Measurements from ENCODE around the gene FADS1.

The FADS1 gene

DNA sequence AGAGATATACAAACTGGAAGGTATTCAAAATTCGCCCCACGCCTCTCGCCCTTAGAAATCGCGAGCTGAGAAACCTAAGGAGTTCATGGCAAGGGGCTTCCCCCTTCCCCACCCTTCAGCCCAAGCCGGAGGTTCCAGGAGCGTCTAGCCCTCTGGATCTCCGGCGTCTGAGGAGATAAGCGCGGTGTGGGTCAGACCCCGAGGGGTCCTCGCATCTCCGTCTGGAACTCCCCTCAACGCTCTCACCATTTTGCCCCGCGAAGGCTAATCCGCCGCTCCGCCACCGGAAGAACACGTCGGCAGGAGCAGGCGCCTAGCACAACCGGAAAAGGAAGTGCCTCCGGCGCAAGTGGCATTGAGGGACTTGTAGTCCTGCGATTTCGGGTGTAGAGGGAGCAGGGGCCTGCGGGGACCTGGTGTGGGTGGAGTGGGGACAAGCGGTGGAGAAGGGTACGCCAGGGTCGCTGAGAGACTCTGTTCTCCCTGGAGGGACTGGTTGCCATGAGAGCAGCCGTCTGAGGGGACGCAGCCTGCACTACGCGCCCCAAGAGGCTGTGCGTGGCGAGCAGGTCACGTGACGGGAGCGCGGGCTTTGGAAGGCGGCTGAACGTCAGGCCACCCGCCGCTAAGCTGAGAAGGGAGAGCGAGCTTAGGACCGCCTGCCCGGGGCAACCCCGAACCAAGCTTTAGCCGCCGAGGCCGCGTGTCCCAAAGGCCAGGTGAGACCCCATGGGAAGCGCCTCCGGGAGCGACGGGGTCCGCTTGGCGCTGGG is 24.3 kb downstream of the FADS1 start, which contains the start of the genes FEN1 and TMEM258:
FEN1 (plus strand) TSS at position 602 of the 773 bp plus-strand sequence. CDS start 2,451 bp downstream, outside the sequence.
TMEM258 (minus strand) TSS at position 290 of the 773 bp plus-strand sequence; CDS start at position 249, 41 bp downstream.
- no peaks in the 10 kb centered on the region for H3K9me3 Mint-ChIP-seq
- peak within 1 kb of the TSS; percentile 97 to 100 for H3K27ac Mint-ChIP-seq
- H3K27me3 Mint-ChIP-seq = no peaks in the 10 kb centered on the region
- peak within 1 kb of the TSS; percentile 87 to 98 for H3K4me3 Mint-ChIP-seq
- peak; percentile 87 for ATAC-seq (replicated peaks)
- peaks cover 35% of the 10 kb centered on the region for H3K36me3 Mint-ChIP-seq (ENCODE audit: insufficient read depth)
- peaks cover 16 to 27% of the 10 kb centered on the region in 2 donors for H3K4me1 Mint-ChIP-seq (ENCODE audit: low read depth in 2 of 2)
- peak; percentile 82 to 86 (median 84) for DNase-seq

DNA sequence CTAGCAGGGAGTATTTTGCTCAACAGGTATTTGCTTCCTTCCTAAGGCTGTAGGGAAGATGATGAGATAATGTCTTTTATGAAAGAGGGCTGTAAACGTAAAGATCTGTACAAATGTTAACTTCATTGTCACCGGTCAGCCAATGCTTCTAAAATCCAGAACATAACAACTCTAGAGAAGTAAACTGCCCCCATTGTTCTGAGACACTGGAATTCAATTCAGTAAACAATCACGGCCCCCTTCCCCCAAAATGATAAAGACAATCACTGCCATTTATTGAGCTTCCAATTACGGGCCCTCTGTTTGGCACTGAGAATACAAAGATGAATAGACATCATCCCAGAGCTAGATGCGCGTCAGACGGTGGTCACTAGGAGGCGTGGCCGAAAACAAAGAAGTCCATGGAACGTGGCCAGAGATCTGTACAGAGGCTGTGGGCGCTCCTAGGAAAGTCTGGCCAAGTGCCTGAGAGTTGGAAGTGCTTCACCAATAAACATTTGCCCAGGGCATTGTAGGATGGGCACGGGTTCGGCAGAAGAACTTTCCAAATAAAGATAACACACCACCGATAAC is 25.0 kb downstream of the FADS1 start:
- DNase-seq (peak; percentile 34 to 49 (median 39)), ATAC-seq (replicated peaks) (peak; percentile 40)
- H3K27ac Mint-ChIP-seq = peak overlapping the region; percentile 97 to 100
- H3K27me3 Mint-ChIP-seq = no peaks in the 10 kb centered on the region
- H3K4me3 Mint-ChIP-seq = peak overlapping the region; percentile 87 to 98
- peaks cover 16 to 26% of the 10 kb centered on the region in 2 donors for H3K4me1 Mint-ChIP-seq (ENCODE audit: low read depth in 2 of 2)
- no peaks in the 10 kb centered on the region for H3K9me3 Mint-ChIP-seq
- H3K36me3 Mint-ChIP-seq (ENCODE audit: insufficient read depth) = peaks cover 35% of the 10 kb centered on the region

DNA sequence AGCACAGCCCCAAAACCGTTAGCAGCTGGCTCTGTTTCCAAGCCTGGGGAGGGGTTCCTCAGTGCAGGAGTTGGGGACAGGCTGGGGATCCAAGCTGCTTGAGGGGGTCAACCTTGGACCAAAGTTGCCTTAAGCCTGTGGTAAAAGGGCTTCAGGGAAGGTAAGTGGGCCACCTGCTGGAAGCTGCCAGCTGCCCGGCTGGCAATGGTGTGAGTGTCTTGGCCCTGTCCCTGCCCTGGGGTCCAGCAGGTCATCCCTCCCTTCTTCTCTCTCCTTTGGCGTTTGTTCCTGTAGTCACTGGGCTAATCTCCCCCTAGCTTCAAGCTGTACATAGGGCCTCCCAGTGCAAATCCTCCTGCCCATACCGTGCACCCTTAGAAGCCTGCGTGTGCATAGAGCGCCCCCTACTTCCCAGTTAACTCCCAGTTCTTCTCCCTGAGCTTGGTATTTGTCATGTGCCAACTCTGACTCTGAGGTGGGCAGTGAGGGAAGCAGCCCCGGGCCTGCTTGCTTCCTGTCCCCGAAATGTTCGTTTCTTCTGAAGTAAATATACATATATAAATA is 28.8 kb downstream of the FADS1 start:
- Mint-ChIP-seq H3K27me3 (no peaks in the 10 kb centered on the region), H3K36me3 (ENCODE audit: insufficient read depth) (peaks cover 28% of the 10 kb centered on the region), H3K4me1 (ENCODE audit: low read depth in 2 of 2) (peaks cover 11 to 20% of the 10 kb centered on the region in 2 donors), H3K27ac (peak overlapping the region in 1 of 2 donors; percentile 77), H3K4me3 (no peak overlapping the region), H3K9me3 (no peaks in the 10 kb centered on the region)
- ATAC-seq (replicated peaks) = no peak
- no peak for DNase-seq

DNA sequence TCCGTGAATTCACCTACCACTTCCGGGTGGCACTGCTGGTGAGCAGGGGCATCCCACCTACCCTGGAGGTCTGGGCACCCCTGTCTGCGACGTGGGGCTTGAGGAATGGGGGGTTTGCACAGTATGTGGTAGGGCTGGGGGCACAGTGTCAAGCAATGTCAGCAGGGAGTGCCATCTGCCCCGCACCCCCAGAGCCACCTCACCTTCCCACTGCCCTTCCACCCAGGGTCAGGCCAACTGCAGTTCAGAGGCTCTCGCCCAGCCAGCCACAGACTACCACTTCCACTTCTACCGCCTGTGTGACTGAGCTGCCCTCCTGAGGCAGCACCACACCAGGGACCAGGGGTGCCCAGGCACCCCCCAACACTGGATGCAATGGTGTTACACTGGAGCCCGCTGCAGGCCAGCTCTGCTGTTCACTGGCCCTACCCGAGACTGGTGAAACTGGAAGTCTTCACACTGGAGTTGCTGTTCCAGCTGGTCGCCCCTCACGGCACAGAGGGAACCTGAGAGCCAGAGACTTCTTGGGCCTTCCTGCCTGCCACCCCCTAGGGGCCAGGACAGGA is 30.9 kb downstream of the FADS1 start:
- Mint-ChIP-seq H3K36me3 (ENCODE audit: insufficient read depth) (peaks cover 17% of the 10 kb centered on the region), H3K27ac (peak overlapping the region in 1 of 2 donors; percentile 32), H3K4me3 (no peak overlapping the region), H3K27me3 (no peaks in the 10 kb centered on the region), H3K4me1 (ENCODE audit: low read depth in 2 of 2) (peaks cover 0 to 5% of the 10 kb centered on the region in 2 donors), H3K9me3 (no peaks in the 10 kb centered on the region)
- DNase-seq (no peak), ATAC-seq (replicated peaks) (no peak)

DNA sequence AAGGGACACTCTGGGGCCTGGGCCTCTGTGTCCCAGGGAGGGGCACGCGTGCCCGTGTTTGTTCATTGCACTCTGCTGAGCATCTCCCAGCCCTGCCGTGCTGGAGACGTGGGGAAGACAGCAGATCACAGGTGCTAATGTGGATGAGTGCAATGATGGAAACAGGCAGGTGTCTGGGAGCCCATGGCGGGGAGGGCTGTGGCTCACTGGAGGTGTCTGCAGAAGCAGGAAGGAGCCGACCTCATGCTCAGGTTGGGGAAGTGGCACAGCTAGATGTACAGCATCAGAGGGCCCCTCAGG is 32.3 kb downstream of the FADS1 start:
- peak overlapping the region; percentile 67 to 77 for H3K27ac Mint-ChIP-seq
- ATAC-seq (replicated peaks) = no peak
- H3K4me3 Mint-ChIP-seq = no peak overlapping the region
- H3K4me1 Mint-ChIP-seq (ENCODE audit: low read depth in 2 of 2) = no peaks in the 10 kb centered on the region
- DNase-seq = no peak
- peaks cover 12% of the 10 kb centered on the region for H3K36me3 Mint-ChIP-seq (ENCODE audit: insufficient read depth)
- no peaks in the 10 kb centered on the region for H3K9me3 Mint-ChIP-seq
- no peaks in the 10 kb centered on the region for H3K27me3 Mint-ChIP-seq

DNA sequence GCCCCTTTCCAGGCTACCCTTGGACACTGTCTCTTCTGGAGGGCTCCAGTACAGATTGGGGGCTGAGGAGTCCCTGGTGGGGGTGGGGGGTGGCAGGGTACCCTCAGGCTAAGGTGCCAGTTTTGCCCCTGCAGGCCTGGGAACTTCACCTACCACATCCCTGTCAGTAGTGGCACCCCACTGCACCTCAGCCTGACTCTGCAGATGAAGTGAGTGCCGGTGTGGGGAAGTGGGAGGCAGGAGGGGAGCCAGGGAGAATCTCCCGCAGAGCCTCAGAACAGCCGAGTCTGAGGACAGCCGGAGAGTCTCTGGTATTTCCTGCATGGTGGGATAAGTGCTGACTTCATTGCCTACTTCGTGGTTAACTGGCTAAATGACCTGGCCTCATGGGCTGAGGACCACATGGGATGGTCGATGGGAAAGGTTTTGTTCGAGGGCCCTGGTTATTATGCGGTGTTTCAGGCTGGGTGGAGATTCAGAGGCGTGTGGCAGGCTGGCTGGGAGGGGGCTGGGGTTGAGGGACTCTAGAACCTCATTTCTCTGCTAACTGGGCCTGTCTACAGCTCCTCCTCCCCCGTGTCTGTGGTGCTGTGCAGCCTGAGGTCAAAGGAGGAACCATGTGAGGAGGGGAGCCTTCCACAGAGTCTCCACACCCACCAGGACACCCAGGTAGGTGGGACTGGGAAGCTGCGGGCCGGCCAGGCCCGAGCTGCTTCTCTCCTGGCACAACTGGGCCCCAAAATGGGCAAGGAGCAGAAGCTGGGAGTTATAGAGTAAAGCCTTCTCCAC is 32.9 kb downstream of the FADS1 start:
- H3K27me3 Mint-ChIP-seq = no peaks in the 10 kb centered on the region
- H3K27ac Mint-ChIP-seq = peak overlapping the region; percentile 67 to 77
- H3K4me3 Mint-ChIP-seq = no peak overlapping the region
- H3K36me3 Mint-ChIP-seq (ENCODE audit: insufficient read depth) = peaks cover 8% of the 10 kb centered on the region
- DNase-seq (no peak), ATAC-seq (replicated peaks) (no peak)
- H3K4me1 Mint-ChIP-seq (ENCODE audit: low read depth in 2 of 2) = no peaks in the 10 kb centered on the region
- no peaks in the 10 kb centered on the region for H3K9me3 Mint-ChIP-seq

DNA sequence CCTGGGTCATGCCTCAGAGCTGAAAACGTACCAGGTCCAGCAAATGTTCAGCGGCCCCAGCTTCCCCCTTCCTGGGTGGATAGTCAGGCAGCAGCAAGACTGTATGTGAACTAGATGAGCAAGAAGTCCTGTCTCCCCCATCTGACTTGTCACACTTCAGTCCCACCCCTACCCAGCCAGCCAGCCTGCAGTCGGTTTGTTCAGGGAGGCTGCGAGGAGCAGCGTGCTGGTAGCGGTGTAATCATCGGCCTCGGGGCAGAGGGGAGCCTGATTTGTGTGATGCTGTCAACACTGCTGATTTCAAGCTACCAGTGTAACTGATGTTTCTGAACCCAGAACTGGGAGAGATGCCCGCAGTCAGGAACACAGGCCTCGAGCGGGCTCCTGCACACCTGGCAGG is 34.0 kb downstream of the FADS1 start:
- no peaks in the 10 kb centered on the region for H3K9me3 Mint-ChIP-seq
- no peak for DNase-seq
- peaks cover 3 to 4% of the 10 kb centered on the region in 2 donors for H3K4me1 Mint-ChIP-seq (ENCODE audit: low read depth in 2 of 2)
- H3K27me3 Mint-ChIP-seq = no peaks in the 10 kb centered on the region
- H3K36me3 Mint-ChIP-seq (ENCODE audit: insufficient read depth) = peaks cover 3% of the 10 kb centered on the region
- no peak overlapping the region for H3K4me3 Mint-ChIP-seq
- H3K27ac Mint-ChIP-seq = peak overlapping the region in 1 of 2 donors; percentile 67
- ATAC-seq (replicated peaks) = no peak

DNA sequence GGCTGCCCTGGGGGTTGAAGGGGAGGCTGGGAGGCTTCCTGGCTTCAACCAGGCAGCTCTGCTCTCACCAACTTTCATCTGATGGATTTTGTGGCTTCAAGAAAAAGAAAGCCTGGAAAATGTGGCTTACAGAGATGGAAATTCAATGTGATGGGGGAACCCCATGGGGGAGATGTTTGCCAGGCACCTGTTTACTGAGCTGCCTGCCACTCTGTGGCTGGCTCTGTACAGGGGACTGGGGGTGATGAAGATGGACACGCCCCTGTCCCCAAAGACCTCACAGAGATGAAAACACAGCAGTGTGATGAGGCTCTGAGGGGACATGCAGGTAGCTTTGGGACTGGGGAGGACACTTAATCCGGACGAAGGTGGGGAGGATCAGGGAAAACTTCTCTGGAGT is 34.5 kb downstream of the FADS1 start:
- ATAC-seq (replicated peaks) = no peak
- no peak overlapping the region for H3K27ac Mint-ChIP-seq
- no peaks in the 10 kb centered on the region for H3K9me3 Mint-ChIP-seq
- no peak for DNase-seq
- no peak overlapping the region for H3K4me3 Mint-ChIP-seq
- H3K36me3 Mint-ChIP-seq (ENCODE audit: insufficient read depth) = peaks cover 3% of the 10 kb centered on the region
- peaks cover 5% of the 10 kb centered on the region in 2 donors for H3K4me1 Mint-ChIP-seq (ENCODE audit: low read depth in 2 of 2)
- no peaks in the 10 kb centered on the region for H3K27me3 Mint-ChIP-seq

DNA sequence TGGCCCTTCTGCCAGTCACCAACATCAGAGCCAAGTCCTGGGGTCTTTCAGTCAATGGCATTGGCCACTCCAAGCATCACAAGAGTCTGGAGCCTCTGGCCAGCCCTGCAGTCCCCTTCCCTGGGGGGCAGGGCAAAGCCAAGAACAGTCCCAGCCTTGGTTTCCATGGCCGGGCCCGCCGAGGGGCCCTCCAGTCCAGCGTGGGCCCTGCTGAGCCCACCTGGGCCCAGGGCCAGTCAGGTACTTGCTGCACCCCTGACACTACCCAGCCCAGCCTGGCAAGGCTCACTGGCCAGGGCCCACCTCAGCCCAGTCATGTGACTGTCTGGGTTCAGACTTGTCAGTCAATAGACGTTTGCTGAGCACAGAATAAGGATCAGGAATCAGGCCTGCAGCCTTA is 35.2 kb downstream of the FADS1 start:
- H3K27ac Mint-ChIP-seq = no peak overlapping the region
- H3K27me3 Mint-ChIP-seq = no peaks in the 10 kb centered on the region
- DNase-seq = no peak
- ATAC-seq (replicated peaks) = no peak
- no peak overlapping the region for H3K4me3 Mint-ChIP-seq
- H3K9me3 Mint-ChIP-seq = no peaks in the 10 kb centered on the region
- peaks cover 11% of the 10 kb centered on the region in 2 donors for H3K4me1 Mint-ChIP-seq (ENCODE audit: low read depth in 2 of 2)
- H3K36me3 Mint-ChIP-seq (ENCODE audit: insufficient read depth) = peaks cover 7% of the 10 kb centered on the region

DNA sequence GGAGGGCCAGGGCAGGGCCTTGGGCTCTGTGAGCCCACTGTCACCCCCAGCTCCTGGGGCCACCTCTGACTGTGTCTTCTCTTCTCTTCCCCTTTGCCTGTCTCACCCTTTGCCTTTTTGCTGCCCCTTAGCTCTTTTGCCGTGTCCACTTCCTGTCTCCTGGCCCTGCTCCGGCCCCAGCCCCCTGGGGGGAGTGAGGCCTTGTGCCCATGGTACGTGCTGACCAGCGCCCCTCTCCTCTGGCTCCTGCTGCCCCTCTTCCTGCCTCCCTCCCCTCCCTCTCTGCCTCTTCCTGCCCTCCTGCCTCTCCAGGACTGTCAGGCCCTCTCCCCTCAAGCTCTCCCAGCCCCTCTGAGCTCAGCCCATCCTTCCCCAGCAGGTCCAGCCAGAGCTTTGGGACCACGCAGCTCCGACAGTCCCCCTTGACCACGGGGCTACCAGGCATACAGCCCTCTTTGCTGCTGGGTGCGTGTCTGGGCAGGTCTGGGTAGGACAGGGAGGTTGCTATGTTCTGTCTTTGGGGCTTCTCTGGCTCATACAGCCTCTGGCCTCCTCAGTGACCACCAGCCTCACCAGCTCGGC is 36.1 kb downstream of the FADS1 start:
- H3K9me3 Mint-ChIP-seq = no peaks in the 10 kb centered on the region
- H3K27ac Mint-ChIP-seq = peak overlapping the region in 1 of 2 donors; percentile 46

DNA sequence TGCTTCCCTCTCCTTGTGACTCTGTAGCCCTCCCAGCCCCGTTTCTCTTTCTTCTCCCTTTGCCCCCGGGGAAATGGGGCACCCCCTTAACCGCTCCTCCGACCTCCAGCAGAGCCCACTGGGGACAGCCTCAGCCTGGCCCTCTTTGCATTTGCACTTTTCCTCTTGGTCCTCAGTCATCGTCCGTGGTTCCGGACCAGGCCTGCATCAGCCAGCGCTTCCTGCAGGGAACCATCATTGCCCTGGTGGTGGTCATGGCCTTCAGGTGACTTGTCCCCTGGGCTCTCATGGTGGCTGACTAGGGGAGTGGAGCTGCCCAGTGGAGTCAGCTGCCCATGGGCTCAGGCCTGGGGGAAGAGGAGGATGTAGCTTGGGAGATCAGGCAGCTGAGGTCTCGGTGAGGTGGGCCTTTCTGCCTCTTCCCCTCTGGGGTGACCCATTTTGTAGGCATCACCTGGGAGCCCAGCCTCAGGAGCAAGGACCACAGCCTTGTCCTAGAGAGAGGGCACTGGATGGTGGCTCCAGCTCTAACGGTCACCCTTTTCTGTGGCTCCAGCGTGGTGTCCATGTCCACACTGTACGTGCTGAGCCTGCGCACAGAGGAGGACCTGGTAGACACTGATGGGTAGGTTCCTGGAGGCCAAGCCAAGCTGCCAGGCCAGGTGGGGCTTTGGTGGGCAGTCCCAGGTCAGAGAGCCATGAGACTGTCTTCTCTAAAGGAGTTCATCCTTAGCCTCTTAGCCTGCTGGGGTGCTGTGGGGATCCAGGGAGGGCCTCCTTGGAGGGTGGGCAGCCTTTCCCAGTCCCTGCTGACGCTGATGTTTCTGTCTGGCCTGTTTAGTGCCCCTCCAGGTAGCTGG is 36.9 kb downstream of the FADS1 start:
- H3K27ac Mint-ChIP-seq = no peak overlapping the region
- H3K4me1 Mint-ChIP-seq (ENCODE audit: low read depth in 2 of 2) = peaks cover 25 to 27% of the 10 kb centered on the region in 2 donors
- H3K36me3 Mint-ChIP-seq (ENCODE audit: insufficient read depth) = peaks cover 10% of the 10 kb centered on the region
- no peak overlapping the region for H3K4me3 Mint-ChIP-seq
- ATAC-seq (replicated peaks) (no peak), DNase-seq (no peak)
- no peaks in the 10 kb centered on the region for H3K27me3 Mint-ChIP-seq
- H3K9me3 Mint-ChIP-seq = no peaks in the 10 kb centered on the region

More for the DNA sequence above, 36.1 kb downstream of the FADS1 start:
- Mint-ChIP-seq H3K4me3 (no peak overlapping the region), H3K36me3 (ENCODE audit: insufficient read depth) (peaks cover 10% of the 10 kb centered on the region), H3K4me1 (ENCODE audit: low read depth in 2 of 2) (peaks cover 19 to 20% of the 10 kb centered on the region in 2 donors), H3K27me3 (no peaks in the 10 kb centered on the region)
- no peak for ATAC-seq (replicated peaks)
- no peak for DNase-seq

All from effector memory CD8-positive, alpha-beta T cell (primary cell).